ENCODE data around the gene FKBP2. TPM values are rescaled to one million over a fixed set of nuclear protein-coding genes. Genes with fewer than 3 reads are reported as not detected.

Gene FKBP2
- total and polyA plus RNA-seq, 2 of the 13 experiments (the other 11 are each of a cell fraction or from before 2014, with no cell fraction given) = 30.1 to 53.3 TPM

DNA sequence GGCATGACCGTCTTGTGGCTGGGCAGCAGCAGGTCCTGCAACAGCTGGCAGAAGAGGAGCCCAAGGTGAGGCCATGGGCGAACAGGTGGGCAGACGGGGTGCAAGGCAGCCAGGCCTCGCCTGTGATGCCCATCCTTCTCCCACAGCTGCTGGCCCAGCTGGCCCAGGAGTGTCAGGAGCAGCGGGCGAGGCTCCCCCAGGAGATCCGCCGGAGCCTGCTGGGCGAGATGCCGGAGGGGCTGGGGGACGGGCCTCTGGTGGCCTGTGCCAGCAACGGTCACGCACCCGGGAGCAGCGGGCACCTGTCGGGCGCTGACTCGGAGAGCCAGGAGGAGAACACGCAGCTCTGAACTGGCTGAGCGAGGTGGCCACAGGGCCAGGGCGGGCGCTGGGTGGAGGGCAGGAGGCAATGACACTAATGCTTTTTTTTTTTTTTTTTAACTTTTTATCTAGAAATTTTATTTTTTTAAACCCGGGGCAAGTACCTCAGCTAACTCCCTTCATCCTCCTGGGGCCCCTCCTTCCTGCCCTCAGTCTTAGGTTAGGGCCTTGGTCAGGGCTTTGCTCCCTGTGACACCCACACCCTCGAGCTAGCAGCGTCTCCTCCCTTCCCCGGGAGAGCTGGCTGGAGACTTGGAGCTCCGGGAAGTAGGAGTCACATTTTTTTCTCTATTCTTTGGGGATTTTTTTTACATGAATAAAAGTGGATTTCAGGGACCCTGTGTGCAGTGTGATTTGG lies 26.5 kb downstream of the FKBP2 start:
- H3K27me3 ChIP-seq (ENCODE audit: control insufficient read depth in 1 of 2, insufficient read depth in 2 of 2, low read length in 2 of 2) = no peaks in the 10 kb centered on the region
- no peak for DNase-seq (ENCODE audit: low spot score)
- H3K4me2 ChIP-seq (ENCODE audit: low read depth, low read length) = peak overlapping the region; percentile 95; the same call in 1 of the 2 replicates
- BruUV-seq (replicated peaks) = no TSS peak
- in situ Hi-C loops (cut with HindIII; ENCODE audit: extremely low pct_ligation_motif_present, low pct_unique_long_range_greater_than_20kb) (no loop called here), intact Hi-C loops (cut with micrococcal nuclease; ENCODE audit: unreplicated experiment) (no loop called here)
- peaks cover 22% of the 10 kb centered on the region for H3K4me1 ChIP-seq (ENCODE audit: insufficient read depth, low read length)
- ChIA-PET CTCF (ENCODE audit: low intra/inter-chr PET ratio, low total read pairs) (no interaction called here), POLR2A (interaction anchor here (0.7 to 5.9 kb wide), 6 partner anchors 15 to 63 kb away, joined by 3 to 113 read pairs (median 8); partner anchors contain the start of genes BAD, ESRRA, FKBP2 and PPP1R14B)
- no peaks in the 10 kb centered on the region for H4K20me1 ChIP-seq (ENCODE audit: insufficient read depth, low read length)
- TF ChIP-seq AGO2 (optimal IDR thresholded peaks at IDR 0.05; ENCODE audit: low read depth, low read length) = peak; percentile 56
- no peak for TF ChIP-seq MED13 (CRISPR knock-in tag; IDR thresholded peaks at IDR 0.05)
- 0 out of 2 replicates have a peak, but pooled peaks have one; percentile 7 for TF ChIP-seq ZNF143 (CRISPR knock-in tag; IDR thresholded peaks at IDR 0.05)
- no peak for TF ChIP-seq PBX2 (CRISPR knock-in tag; IDR thresholded peaks at IDR 0.05)
- no peak for ATAC-seq
- no peak for FAIRE-seq
- H3K36me3 ChIP-seq (replicated peaks in 1 of 2; ENCODE audit: control insufficient read depth in 1 of 2, insufficient read depth in 2 of 2, low read length in 2 of 2) = peaks cover 1 to 13% of the 10 kb centered on the region in 2 experiments; a peak in 4 of 5 replicates
- H3K27ac ChIP-seq (ENCODE audit: extremely low read length, insufficient read depth, low read length) = no peak overlapping the region
- H3K9ac ChIP-seq (ENCODE audit: insufficient read depth, low read depth, low read length) = peak overlapping the region; percentile 75; the same call in 1 of the 2 replicates
- no peak overlapping the region for H2AFZ ChIP-seq (ENCODE audit: low read length)
- WGBS (ENCODE audit: low lambda C conversion rate) = 91% methylated on average over 20 of the region's 27 CpGs
- H3K79me2 ChIP-seq (ENCODE audit: insufficient read depth, low read length) = peaks cover 10% of the 10 kb centered on the region
- no peaks in the 10 kb centered on the region for H3K9me3 ChIP-seq (ENCODE audit: low read length)
- no peak overlapping the region for H3K4me3 ChIP-seq (replicated peaks in 1 of 3; ENCODE audit: insufficient read depth in 1 of 3, low read depth in 2 of 3, low read length in 3 of 3)

All from HepG2 (cell line).